Measurements from ENCODE around the gene LNX2. TPM values are rescaled to one million over a fixed set of nuclear protein-coding genes. Genes with fewer than 3 reads are reported as not detected.

The LNX2 gene
- total RNA-seq: 10 to 100 TPM; 13.9 to 15.6 TPM
- 7.7 TPM for polyA plus RNA-seq (2013, experiment 1 of 2)
- polyA plus RNA-seq (2013, experiment 2 of 2): 7.8 TPM
- long read RNA-seq, experiment 1, full-length matches to known transcripts: 1 of 7 reads
- long read RNA-seq, experiment 1, partial matches to known transcripts: 0 of 7 reads
- long read RNA-seq, experiment 1, other reads (novel, unspliced or antisense): 6 of 7 reads
- long read RNA-seq, experiment 2, full-length matches to known transcripts: 24 of 35 reads
- long read RNA-seq, experiment 2, partial matches to known transcripts: 3 of 35 reads
- long read RNA-seq, experiment 2, other reads (novel, unspliced or antisense): 8 of 35 reads
- long read RNA-seq, experiment 3, full-length matches to known transcripts: 10 of 20 reads
- long read RNA-seq, experiment 3, partial matches to known transcripts: 6 of 20 reads
- long read RNA-seq, experiment 3, other reads (novel, unspliced or antisense): 4 of 20 reads
- long read RNA-seq, experiment 4, partial matches to known transcripts: 1 of 1 reads
- long read RNA-seq, experiment 4, other reads (novel, unspliced or antisense): 0 of 1 reads

GRCh38 chr13:27620377-27621115 is at the start of gene LNX2:
Gene LNX2, minus strand, starts transcription at chr13:27620529. Its CDS starts 38,826 bp downstream, at chr13:27581703.
- Histone ChIP-seq H3K27ac (ENCODE audit: low read depth, low read length) (peak within 1 kb of the TSS; percentile 79), H3K9ac (ENCODE audit: extremely low read depth, low read length, poor library complexity, severe bottlenecking) (peak within 1 kb of the TSS; percentile 85), H3K4me1 (ENCODE audit: control insufficient read depth, insufficient read depth, low read length) (peaks cover 17% of the 10 kb centered on the region), H3K4me3 (ENCODE audit: low read length) (peak within 1 kb of the TSS; percentile 90), H3K36me3 (ENCODE audit: control insufficient read depth, insufficient read depth, low read length) (peaks cover 23% of the 10 kb centered on the region), H3K9me3 (ENCODE audit: control insufficient read depth, low read length) (peaks cover under 1% of the 10 kb centered on the region), H3K27me3 (ENCODE audit: control insufficient read depth, insufficient read depth, low read length, poor library complexity, severe bottlenecking) (no peaks in the 10 kb centered on the region)
- 0% methylated on average over 19 to 79 of the region's 79 CpGs for WGBS, 2 experiments (ENCODE audit: insufficient coverage in 1 of 2, insufficient read length in 1 of 2)
- peak; percentile 99 for DNase-seq
- H3K27ac Mint-ChIP-seq: peak within 1 kb of the TSS; percentile 98
- TF ChIP-seq CTCF (conservative IDR thresholded peaks at IDR 0.05): no peak
- peak within 1 kb of the TSS; percentile 85 for H3K4me3 Mint-ChIP-seq
- H3K27me3 Mint-ChIP-seq (ENCODE audit: insufficient read depth): no peaks in the 10 kb centered on the region
- H3K9me3 Mint-ChIP-seq: no peaks in the 10 kb centered on the region
- peaks cover 51% of the 10 kb centered on the region for H3K4me1 Mint-ChIP-seq
- peaks cover 24% of the 10 kb centered on the region for H3K36me3 Mint-ChIP-seq (ENCODE audit: low read depth)

GRCh38 chr13:27667946-27668345 is 47.6 kb upstream of the LNX2 start:
- Histone ChIP-seq H3K27ac (ENCODE audit: low read depth, low read length) (no peak overlapping the region), H3K4me3 (ENCODE audit: low read length) (no peak overlapping the region), H3K4me1 (ENCODE audit: control insufficient read depth, insufficient read depth, low read length) (no peaks in the 10 kb centered on the region), H3K36me3 (ENCODE audit: control insufficient read depth, insufficient read depth, low read length) (peaks cover 3% of the 10 kb centered on the region), H3K9ac (ENCODE audit: extremely low read depth, low read length, poor library complexity, severe bottlenecking) (no peak overlapping the region), H3K27me3 (ENCODE audit: control insufficient read depth, insufficient read depth, low read length, poor library complexity, severe bottlenecking) (no peaks in the 10 kb centered on the region), H3K9me3 (ENCODE audit: control insufficient read depth, low read length) (no peaks in the 10 kb centered on the region)
- Mint-ChIP-seq H3K27ac (no peak overlapping the region), H3K36me3 (ENCODE audit: low read depth) (peaks cover 10% of the 10 kb centered on the region), H3K4me3 (no peak overlapping the region), H3K4me1 (no peaks in the 10 kb centered on the region), H3K27me3 (ENCODE audit: insufficient read depth) (peaks cover under 1% of the 10 kb centered on the region), H3K9me3 (peaks cover 3% of the 10 kb centered on the region)
- TF ChIP-seq CTCF (conservative IDR thresholded peaks at IDR 0.05): no peak
- 73 to 96% methylated on average over 2 of the region's 2 CpGs for WGBS, 2 experiments (ENCODE audit: insufficient coverage in 1 of 2, insufficient read length in 1 of 2)
- no peak for DNase-seq

GRCh38 chr13:27666951-27667350 is 46.6 kb upstream of the LNX2 start:
- no peak for TF ChIP-seq CTCF (conservative IDR thresholded peaks at IDR 0.05)
- Mint-ChIP-seq H3K4me3 (no peak overlapping the region), H3K9me3 (peaks cover 2% of the 10 kb centered on the region), H3K27ac (peak overlapping the region; percentile 14), H3K4me1 (no peaks in the 10 kb centered on the region), H3K36me3 (ENCODE audit: low read depth) (peaks cover 10% of the 10 kb centered on the region), H3K27me3 (ENCODE audit: insufficient read depth) (no peaks in the 10 kb centered on the region)
- Histone ChIP-seq H3K9ac (ENCODE audit: extremely low read depth, low read length, poor library complexity, severe bottlenecking) (no peak overlapping the region), H3K27ac (ENCODE audit: low read depth, low read length) (no peak overlapping the region), H3K36me3 (ENCODE audit: control insufficient read depth, insufficient read depth, low read length) (peaks cover 3% of the 10 kb centered on the region), H3K9me3 (ENCODE audit: control insufficient read depth, low read length) (no peaks in the 10 kb centered on the region), H3K27me3 (ENCODE audit: control insufficient read depth, insufficient read depth, low read length, poor library complexity, severe bottlenecking) (no peaks in the 10 kb centered on the region), H3K4me1 (ENCODE audit: control insufficient read depth, insufficient read depth, low read length) (no peaks in the 10 kb centered on the region), H3K4me3 (ENCODE audit: low read length) (no peak overlapping the region)
- WGBS, 2 experiments (ENCODE audit: insufficient coverage in 1 of 2, insufficient read length in 1 of 2): 90 to 97% methylated on average over 3 of the region's 3 CpGs
- DNase-seq: no peak

Measured in endodermal cell (in vitro differentiated cells).